ENCODE measurements around the gene MTMR1. TPM values are rescaled to one million over a fixed set of nuclear protein-coding genes. Genes with fewer than 3 reads are reported as not detected.

Gene MTMR1
- total RNA-seq, 4 donors from 2014 or later = 15.0 to 27.7 (median 22.1) TPM

GRCh38 chrX:150761176-150761818, 68.1 kb downstream of the MTMR1 start:
- TF ChIP-seq EP300 (IDR thresholded peaks at IDR 0.05) (no peak), CTCF (IDR thresholded peaks at IDR 0.05) (no peak), POLR2AphosphoS5 (IDR thresholded peaks at IDR 0.05) (no peak), POLR2A (IDR thresholded peaks at IDR 0.05; ENCODE audit: low read depth) (no peak)
- whole genome bisulfite sequencing = 80% methylated on average over 3 of the region's 7 CpGs

GRCh38 chrX:150761819-150762216, 68.6 kb downstream of the MTMR1 start:
- TF ChIP-seq POLR2A (IDR thresholded peaks at IDR 0.05; ENCODE audit: low read depth) (no peak), CTCF (IDR thresholded peaks at IDR 0.05) (no peak), EP300 (IDR thresholded peaks at IDR 0.05) (no peak), POLR2AphosphoS5 (IDR thresholded peaks at IDR 0.05) (no peak)
- Histone ChIP-seq H3K4me3 (no peak overlapping the region), H3K27ac (replicated peaks in 1 of 4) (no peak overlapping the region), H3K9me3 (no peaks in the 10 kb centered on the region), H3K4me1 (peaks cover 0 to 8% (median 2%) of the 10 kb centered on the region in 4 donors), H3K36me3 (peaks cover 0 to 29% (median 13%) of the 10 kb centered on the region in 4 donors), H3K27me3 (no peaks in the 10 kb centered on the region)
- intact Hi-C loops (cut with DNase I) = loop anchor here (10.0 kb wide), 1 partner anchor 133 kb away; the partner anchor contains the start of gene CD99L2
- 86% methylated on average over 8 of the region's 8 CpGs for WGBS
- no peak for DNase-seq (ENCODE audit: extremely low spot score)

More at GRCh38 chrX:150761176-150761818, 68.1 kb downstream of the MTMR1 start:
- no peak for DNase-seq (ENCODE audit: extremely low spot score)
- Histone ChIP-seq H3K4me1 (peaks cover 0 to 8% (median 2%) of the 10 kb centered on the region in 4 donors), H3K4me3 (no peak overlapping the region), H3K27me3 (no peaks in the 10 kb centered on the region), H3K9me3 (no peaks in the 10 kb centered on the region), H3K27ac (replicated peaks in 1 of 4) (no peak overlapping the region), H3K36me3 (peaks cover 0 to 34% (median 15%) of the 10 kb centered on the region in 4 donors)
- intact Hi-C loops (cut with DNase I) = loop anchor here (10.0 kb wide), 1 partner anchor 134 kb away; the partner anchor contains the start of gene CD99L2

- TF ChIP-seq POLR2A (IDR thresholded peaks at IDR 0.05; ENCODE audit: low read depth) (no peak), CTCF (IDR thresholded peaks at IDR 0.05) (no peak), EP300 (IDR thresholded peaks at IDR 0.05) (no peak), POLR2AphosphoS5 (IDR thresholded peaks at IDR 0.05) (no peak)
- Histone ChIP-seq H3K27me3 (no peaks in the 10 kb centered on the region), H3K4me1 (peaks cover 0 to 11% (median 7%) of the 10 kb centered on the region in 4 donors), H3K9me3 (no peaks in the 10 kb centered on the region), H3K4me3 (no peak overlapping the region), H3K27ac (replicated peaks in 1 of 4) (peak overlapping the region in 1 of 4 donors; percentile 33), H3K36me3 (peaks cover 0 to 22% (median 9%) of the 10 kb centered on the region in 4 donors)
- no peak for DNase-seq (ENCODE audit: extremely low spot score)
- intact Hi-C loops (cut with DNase I) = loop anchor here (10.0 kb wide), 1 partner anchor 132 kb away; the partner anchor contains the start of gene CD99L2
- WGBS = 75% methylated on average over 27 of the region's 36 CpGs
Measured at GRCh38 chrX:150762258-150763165, 69.3 kb downstream of the MTMR1 start.

GRCh38 chrX:150763303-150763797, 70.2 kb downstream of the MTMR1 start:
- Histone ChIP-seq H3K4me1 (peaks cover 0 to 11% (median 9%) of the 10 kb centered on the region in 4 donors), H3K27me3 (no peaks in the 10 kb centered on the region), H3K36me3 (peaks cover 0 to 19% (median 8%) of the 10 kb centered on the region in 4 donors), H3K4me3 (no peak overlapping the region), H3K27ac (replicated peaks in 1 of 4) (peak overlapping the region in 1 of 4 donors; percentile 33), H3K9me3 (no peaks in the 10 kb centered on the region)
- 74% methylated on average over 12 of the region's 13 CpGs for WGBS
- DNase-seq (ENCODE audit: extremely low spot score) = no peak
- intact Hi-C loops (cut with DNase I) = loop anchor here (10.0 kb wide), 1 partner anchor 131 kb away; the partner anchor contains the start of gene CD99L2
- TF ChIP-seq POLR2AphosphoS5 (IDR thresholded peaks at IDR 0.05) (no peak), EP300 (IDR thresholded peaks at IDR 0.05) (no peak), POLR2A (IDR thresholded peaks at IDR 0.05; ENCODE audit: low read depth) (no peak)

All from esophagus muscularis mucosa (tissue), 4 donors.